Measurements from ENCODE around the gene ARID5B.

- TF ChIP-seq, protein P1, sequence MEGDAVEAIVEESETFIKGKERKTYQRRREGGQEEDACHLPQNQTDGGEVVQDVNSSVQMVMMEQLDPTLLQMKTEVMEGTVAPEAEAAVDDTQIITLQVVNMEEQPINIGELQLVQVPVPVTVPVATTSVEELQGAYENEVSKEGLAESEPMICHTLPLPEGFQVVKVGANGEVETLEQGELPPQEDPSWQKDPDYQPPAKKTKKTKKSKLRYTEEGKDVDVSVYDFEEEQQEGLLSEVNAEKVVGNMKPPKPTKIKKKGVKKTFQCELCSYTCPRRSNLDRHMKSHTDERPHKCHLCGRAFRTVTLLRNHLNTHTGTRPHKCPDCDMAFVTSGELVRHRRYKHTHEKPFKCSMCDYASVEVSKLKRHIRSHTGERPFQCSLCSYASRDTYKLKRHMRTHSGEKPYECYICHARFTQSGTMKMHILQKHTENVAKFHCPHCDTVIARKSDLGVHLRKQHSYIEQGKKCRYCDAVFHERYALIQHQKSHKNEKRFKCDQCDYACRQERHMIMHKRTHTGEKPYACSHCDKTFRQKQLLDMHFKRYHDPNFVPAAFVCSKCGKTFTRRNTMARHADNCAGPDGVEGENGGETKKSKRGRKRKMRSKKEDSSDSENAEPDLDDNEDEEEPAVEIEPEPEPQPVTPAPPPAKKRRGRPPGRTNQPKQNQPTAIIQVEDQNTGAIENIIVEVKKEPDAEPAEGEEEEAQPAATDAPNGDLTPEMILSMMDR (IDR thresholded peaks at IDR 0.05) = no peak
- no peak for TF ChIP-seq POLR2A (IDR thresholded peaks at IDR 0.05)
Measured at GRCh38 chr10:61964059-61964709, 62.7 kb downstream of the ARID5B start.

Measured in Peyer's patch (tissue), 4 donors.